K562 (cell line): ENCODE data around the gene STAT6. TPM values are rescaled to one million over a fixed set of nuclear protein-coding genes. Genes with fewer than 3 reads are reported as not detected.
A peak's percentile ranks its signal among the peaks of the same experiment; 100 is the strongest.

Experiments
- ATAC-seq: fragments of 200-7000 bp; cut with Tn5 transposase; 3 replicates; pipeline ENCODE4 v1.9.1; 2020; ENCODE audit warnings: moderate library complexity
- BruUV-seq: library from RNA; stranded (reverse); fragments of 400-500 nt; replicated peaks from 2 replicates; lab custom pipeline; 2021; lab: Mats Ljungman, UMichigan
- CTCF ChIA-PET: fragments of 300-600 bp; formaldehyde crosslinking; extraction: SDS; loops from one replicate; lab custom pipeline; 2021; ENCODE audit warnings: low intra/inter-chr PET ratio; lab: Yijun Ruan, JAX
- POLR2A ChIA-PET: fragments of 300-600, 350-650 bp; sonication (Branson Sonifier 250); formaldehyde crosslinking; extraction: SDS; loops from one replicate; lab custom pipeline; 2021; ENCODE audit warnings: antibody characterized with exemption, inconsistent platforms; lab: Yijun Ruan, JAX
- DNase-seq, 4 experiments: peaks; one replicate each; pipeline versions ENCODE4 v3.0.0 to v3.0.0-alpha.2; 2011 to 2018; ENCODE audit warnings: low spot score in 3 of 4, mixed read lengths in 3 of 4; ENCODE audit errors: extremely low read depth in 1 of 4
- FAIRE-seq: peaks from 2 replicates; lab custom pipeline; 2011; peaks lifted over from hg19 to GRCh38; lab: Jason Lieb, UNC
- H2AFZ ChIP-seq: 2 replicates; pipeline ENCODE4 v1.6.0; 2011; ENCODE audit warnings: low read depth, low read length, control low read depth, inconsistent platforms
- H3K27ac ChIP-seq: fragments of 200-600 bp; 3 replicates; pipeline ENCODE4 v1.8.0; 2011; ENCODE audit warnings: low read depth, mild to moderate bottlenecking, control low read depth, inconsistent platforms, low read length, moderate library complexity, mixed read lengths; ENCODE audit errors: extremely low read depth
- H3K27me3 ChIP-seq, 2 experiments: fragments of 300-600 bp in 1 of 2; 2 replicates in 1 of 2; 3 replicates in 1 of 2; pipeline versions ENCODE4 v1.6.0 to v1.8.0; 2011; ENCODE audit warnings: inconsistent platforms in 2 of 2, low read length in 2 of 2, mild to moderate bottlenecking in 1 of 2, mixed read lengths in 1 of 2, moderate library complexity in 1 of 2; ENCODE audit not compliant: control insufficient read depth in 2 of 2, insufficient read depth in 2 of 2
- H3K36me3 ChIP-seq: fragments of 300-600 bp; 3 replicates; pipeline ENCODE4 v1.8.0; 2011; ENCODE audit warnings: mild to moderate bottlenecking, low read length, inconsistent platforms; ENCODE audit not compliant: control insufficient read depth, insufficient read depth
- H3K4me1 ChIP-seq, 2 experiments: fragments of 200-600 bp in 1 of 2; replicated peaks in 1 of 2; 2 replicates in 1 of 2; 3 replicates in 1 of 2; pipeline versions ENCODE4 v1.5.1 to v1.8.0; 2011; ENCODE audit warnings: inconsistent platforms in 2 of 2, low read length in 2 of 2, mild to moderate bottlenecking in 1 of 2, mixed read lengths in 1 of 2, moderate library complexity in 1 of 2; ENCODE audit not compliant: control insufficient read depth in 2 of 2, insufficient read depth in 2 of 2
- H3K4me2 ChIP-seq: 2 replicates; pipeline ENCODE4 v1.6.1; 2011; ENCODE audit warnings: low read length, control low read depth, inconsistent platforms, mixed read lengths; ENCODE audit not compliant: insufficient read depth
- H3K4me3 ChIP-seq: fragments of 200-600 bp; sonication (generic), shearing (Covaris generic); 2 replicates; pipeline ENCODE4 v1.5.1; 2016; ENCODE audit warnings: control low read depth, inconsistent platforms
- H3K79me2 ChIP-seq: fragments of 200-600 bp; 3 replicates; pipeline ENCODE4 v1.8.0; 2011; ENCODE audit warnings: low read length, inconsistent platforms; ENCODE audit not compliant: control insufficient read depth, insufficient read depth
- H3K9ac ChIP-seq, 2 experiments: 2 replicates each; pipeline versions ENCODE4 v1.6.0 to v1.6.1; 2011; ENCODE audit warnings: low read depth in 2 of 2, low read length in 2 of 2, control low read depth in 1 of 2, inconsistent platforms in 1 of 2, mild to moderate bottlenecking in 1 of 2, mixed read lengths in 1 of 2; ENCODE audit not compliant: insufficient read depth in 1 of 2
- H3K9me1 ChIP-seq: one replicate; pipeline ENCODE4 v1.6.0; 2011; ENCODE audit warnings: inconsistent platforms, mild to moderate bottlenecking, low read length, moderate library complexity; ENCODE audit not compliant: control insufficient read depth, insufficient read depth
- H3K9me3 ChIP-seq: replicated peaks from 2 replicates; pipeline ENCODE4 v1.5.1; 2011; ENCODE audit warnings: low read depth, low read length, inconsistent platforms; ENCODE audit not compliant: control insufficient read depth, insufficient read depth
- H4K20me1 ChIP-seq: replicated peaks from 2 replicates; pipeline ENCODE4 v1.6.1; 2011; ENCODE audit warnings: low read length, inconsistent platforms, mixed read lengths; ENCODE audit not compliant: control insufficient read depth, insufficient read depth
- ARHGAP35 ChIP-seq: fragments of 450-650 bp; IDR thresholded peaks from 2 replicates; pipeline ENCODE4 v1.6.1; 2018; ENCODE audit not compliant: partially characterized antibody
- HDGF ChIP-seq: fragments of 450-650 bp; IDR thresholded peaks from 2 replicates; pipeline ENCODE4 v1.6.1; 2016
- HEY1 ChIP-seq: fragments of 250-450 bp; sonication (Bioruptor Pico); IDR thresholded peaks from 2 replicates; pipeline ENCODE4 v1.5.0; 2020; ENCODE audit warnings: mild to moderate bottlenecking, moderate library complexity, borderline replicate concordance
- KLF16 ChIP-seq: IDR thresholded peaks from 2 replicates; pipeline ENCODE4 v1.6.1; 2016; ENCODE audit warnings: antibody characterized with exemption
- MEIS2 ChIP-seq: fragments of 450-650 bp; IDR thresholded peaks from 2 replicates; pipeline ENCODE4 v1.6.1; 2014; ENCODE audit warnings: mild to moderate bottlenecking; ENCODE audit not compliant: partially characterized antibody
- MTA1 ChIP-seq: fragments of 450-650 bp; IDR thresholded peaks from 2 replicates; pipeline ENCODE4 v1.6.1; 2017; ENCODE audit warnings: borderline replicate concordance
- PKNOX1 ChIP-seq: fragments of 450-650 bp; IDR thresholded peaks from 2 replicates; pipeline ENCODE4 v1.6.1; 2016
- POLR3A ChIP-seq: IDR thresholded peaks from 2 replicates; pipeline ENCODE4 v1.6.1; 2011; ENCODE audit warnings: borderline replicate concordance, mild to moderate bottlenecking, moderate library complexity; ENCODE audit not compliant: insufficient read length, insufficient read depth; ENCODE audit errors: extremely low read depth
- RBM15 ChIP-seq: fragments of 200-400 bp; formaldehyde crosslinking; IDR thresholded peaks from 2 replicates; pipeline ENCODE4 v1.6.1; 2018; ENCODE audit warnings: mild to moderate bottlenecking, low read length, moderate library complexity; ENCODE audit not compliant: insufficient read depth
- REST ChIP-seq, 2 experiments: fragments of 450-650 bp; formaldehyde crosslinking in 1 of 2; IDR thresholded peaks; 2 replicates each; pipeline versions ENCODE4 v1.4.0 to v1.6.1; 2014 to 2020; ENCODE audit warnings: mild to moderate bottlenecking in 2 of 2, borderline replicate concordance in 1 of 2, low read depth in 1 of 2
- SREBF1 ChIP-seq: fragments of 150-350 bp; IDR thresholded peaks from 2 replicates; pipeline ENCODE4 v1.6.1; 2014; ENCODE audit warnings: antibody characterized with exemption, low read depth, low read length, borderline replicate concordance
- TEAD1 ChIP-seq, 2 experiments: fragments of 450-650 bp in 1 of 2; sonication (generic) in 1 of 2; formaldehyde crosslinking; IDR thresholded peaks; 2 replicates each; pipeline versions ENCODE4 v1.4.0 to v1.8.0; 2020 to 2022; ENCODE audit warnings: mild to moderate bottlenecking in 2 of 2, missing genetic modification reagents in 1 of 2
- ZNF354B ChIP-seq: fragments of 250-450 bp; sonication (Bioruptor Pico); IDR thresholded peaks from 2 replicates; pipeline ENCODE4 v1.4.0; 2020
- WGBS: fragments of 100-300 bp; shearing (Covaris generic); methylation state at CpG from one replicate; pipeline ENCODE4 v1.1.6; 2016; ENCODE audit warnings: low coverage, mixed read lengths; ENCODE audit not compliant: insufficient coverage; ENCODE audit errors: missing lambda C conversion rate; 5-methylcytosine and 5-hydroxymethylcytosine counted together
- in situ Hi-C: fragments of 300-500 bp; cut with MboI; formaldehyde crosslinking; loops from 4 replicates; pipeline ENCODE4 v1.15.0; 2018; ENCODE audit warnings: inconsistent platforms, mixed read lengths
- intact Hi-C: fragments of 100-400 bp; cut with micrococcal nuclease; formaldehyde crosslinking; loops from 2 replicates; pipeline ENCODE4 v1.14.2; 2022
- polyA plus RNA-seq, 8 experiments: library from polyadenylated mRNA; depleted of rRNA in 4 of 8; stranded (reverse) in 5 of 8; unstranded in 3 of 8; fragments of >200 nt; fragmentation: Nextera tagmentation in 2 of 8; fragmentation: Illumina TruSeq in 1 of 8; extraction: Ambion mirVana in 2 of 8; extraction: Trizol in 1 of 8; gene quantifications; 2 replicates each; pipeline versions ENCODE4 v1.2.1 to v1.2.3, GENCODE V29; 2011 to 2014; ENCODE audit warnings: inconsistent platforms in 1 of 8, missing spikeins in 1 of 8
- total RNA-seq, 7 experiments: library from RNA; depleted of rRNA in 6 of 7; stranded (reverse); fragments of >200 nt in 6 of 7; fragmentation: Illumina TruSeq in 2 of 7; extraction: Trizol in 2 of 7; gene quantifications; 2 replicates each; pipeline versions ENCODE4 v1.2.1 to v1.2.3, GENCODE V29; 2011 to 2021; ENCODE audit warnings: low replicate concordance in 1 of 7

Gene STAT6
- total and polyA plus RNA-seq, 9 of the 15 experiments (the other 6 are each of a cell fraction or from before 2014, with no cell fraction given) = 2.4 to 49.5 (median 26.5) TPM

- 38% methylated on average over 3 of the region's 3 CpGs for WGBS
- no peak overlapping the region for H3K27ac ChIP-seq
- FAIRE-seq (peak; percentile 93), ATAC-seq (peak; percentile 97), DNase-seq (peak; percentile 43 to 84 (median 50))
- H4K20me1 ChIP-seq = no peaks in the 10 kb centered on the region
- intact Hi-C loops (loop anchor here (1.0 to 2.0 kb wide), 3 partner anchors 24 to 113 kb away; no protein-coding TSS in a partner anchor), in situ Hi-C loops (loop anchor here (5.0 to 10.0 kb wide), 3 partner anchors 43 to 315 kb away; partner anchors contain the start of genes PRIM1 and STAT6)
- no peaks in the 10 kb centered on the region for H3K9me1 ChIP-seq
- H2AFZ ChIP-seq = no peak overlapping the region
- H3K27me3 ChIP-seq = no peaks in the 10 kb centered on the region
- peaks cover 77% of the 10 kb centered on the region for H3K36me3 ChIP-seq
- CTCF ChIA-PET = interaction anchor here (1.2 to 4.5 kb wide), 7 partner anchors 18 to 113 kb away, joined by 3 to 73 read pairs (median 9); partner anchors contain the start of gene STAT6
- no TSS peak for BruUV-seq
- H3K9me3 ChIP-seq = no peaks in the 10 kb centered on the region
- POLR2A ChIA-PET = interaction anchor here (0.7 to 3.4 kb wide), 6 partner anchors 9 to 42 kb away, joined by 3 to 29 read pairs (median 6); partner anchors contain the start of genes NEMP1 and STAT6
- 0 out of 4 replicates have a peak overlapping the region, but pooled peaks of 1 of the 2 experiments have one; percentile 0 for H3K9ac ChIP-seq
- peaks cover 0 to 7% of the 10 kb centered on the region in 2 experiments; a peak in 1 of 5 replicates for H3K4me1 ChIP-seq
- H3K79me2 ChIP-seq = peaks cover 8% of the 10 kb centered on the region
- H3K4me3 ChIP-seq = no peak overlapping the region
- no peak overlapping the region for H3K4me2 ChIP-seq
- TF ChIP-seq RBM15 (no peak), TEAD1 (CRISPR knock-in tag; IDR thresholded peaks at IDR 0.05) (peak in 1 of 2 experiments; percentile 47; a peak in 1 of 4 replicates), POLR3A (no peak), REST (IDR thresholded peaks at IDR 0.05; ENCODE audit: borderline replicate concordance) (peak; percentile 94), REST (CRISPR knock-in tag; IDR thresholded peaks at IDR 0.05; ENCODE audit: low read depth) (no peak), HDGF (peak; percentile 86), PKNOX1 (peak; percentile 40; the same call in 1 of the 2 replicates), SREBF1 (no peak), KLF16 (0 out of 2 replicates have a peak, but pooled peaks have one; percentile 45), ARHGAP35 (no peak), MTA1 (no peak), MEIS2 (peak; percentile 2), ZNF354B (CRISPR knock-in tag) (peak; percentile 1; the same call in 1 of the 2 replicates), HEY1 (peak; percentile 32; the same call in 1 of the 2 replicates)
Observed at GRCh38 chr12:57069523-57069922, 41.6 kb downstream of the STAT6 start.
